Inflammatory macrophage treated with lipopolysaccharide for 1 hour (primary cell): ENCODE results near the gene NANS.
"Not testable (repeated sequence)": the region's sequence is repeated elsewhere in the genome, so short reads cannot be mapped to it uniquely, and the experiment has no call there.

Experiments used
- DNase-seq, 2 donors: peaks; one replicate each; pipeline ENCODE4 v3.0.0-alpha.2; 2020 to 2022

The NANS gene, protein sequence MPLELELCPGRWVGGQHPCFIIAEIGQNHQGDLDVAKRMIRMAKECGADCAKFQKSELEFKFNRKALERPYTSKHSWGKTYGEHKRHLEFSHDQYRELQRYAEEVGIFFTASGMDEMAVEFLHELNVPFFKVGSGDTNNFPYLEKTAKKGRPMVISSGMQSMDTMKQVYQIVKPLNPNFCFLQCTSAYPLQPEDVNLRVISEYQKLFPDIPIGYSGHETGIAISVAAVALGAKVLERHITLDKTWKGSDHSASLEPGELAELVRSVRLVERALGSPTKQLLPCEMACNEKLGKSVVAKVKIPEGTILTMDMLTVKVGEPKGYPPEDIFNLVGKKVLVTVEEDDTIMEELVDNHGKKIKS

DNA sequence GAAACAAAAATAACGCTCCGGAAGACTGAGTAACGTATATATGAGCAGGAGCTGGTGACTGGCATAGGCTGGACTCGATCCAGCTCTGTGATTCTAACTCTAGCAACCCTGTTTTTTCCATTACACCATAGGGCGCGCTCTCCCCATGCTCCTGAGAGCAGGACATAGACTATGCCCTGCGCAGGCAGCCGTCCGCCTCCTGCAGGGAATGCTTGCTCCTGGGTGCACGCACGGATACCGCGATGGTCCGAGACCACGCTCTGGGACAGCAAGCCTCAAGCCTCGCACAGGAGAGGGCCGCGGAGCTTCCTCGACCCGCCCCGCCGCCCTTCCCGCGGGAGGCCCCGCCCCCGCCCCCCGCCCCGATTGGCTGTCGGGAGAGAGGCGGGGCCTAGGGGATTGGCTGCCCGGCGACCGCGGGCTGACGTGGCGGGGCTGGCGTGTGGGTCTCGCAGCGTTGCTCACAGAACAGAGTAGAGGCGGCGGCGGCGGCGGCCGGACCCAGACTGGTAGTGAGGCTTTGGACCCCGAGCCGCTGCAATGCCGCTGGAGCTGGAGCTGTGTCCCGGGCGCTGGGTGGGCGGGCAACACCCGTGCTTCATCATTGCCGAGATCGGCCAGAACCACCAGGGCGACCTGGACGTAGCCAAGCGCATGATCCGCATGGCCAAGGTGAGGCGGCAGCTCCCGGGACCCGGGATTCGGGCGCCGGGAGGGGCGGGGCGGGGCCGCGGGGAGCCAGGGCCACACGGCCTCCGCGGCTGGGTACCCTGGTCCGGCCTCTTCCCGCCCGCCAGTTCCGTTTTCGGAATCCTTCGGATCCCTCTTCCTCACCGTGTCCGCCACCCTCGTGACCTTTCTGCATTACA, at the start of gene NANS:
Gene NANS (plus strand): TSS at position 464 of the 869 bp plus-strand sequence. CDS start 77 bp downstream, at position 541.
- DNase-seq = peak; percentile 87 to 89

DNA sequence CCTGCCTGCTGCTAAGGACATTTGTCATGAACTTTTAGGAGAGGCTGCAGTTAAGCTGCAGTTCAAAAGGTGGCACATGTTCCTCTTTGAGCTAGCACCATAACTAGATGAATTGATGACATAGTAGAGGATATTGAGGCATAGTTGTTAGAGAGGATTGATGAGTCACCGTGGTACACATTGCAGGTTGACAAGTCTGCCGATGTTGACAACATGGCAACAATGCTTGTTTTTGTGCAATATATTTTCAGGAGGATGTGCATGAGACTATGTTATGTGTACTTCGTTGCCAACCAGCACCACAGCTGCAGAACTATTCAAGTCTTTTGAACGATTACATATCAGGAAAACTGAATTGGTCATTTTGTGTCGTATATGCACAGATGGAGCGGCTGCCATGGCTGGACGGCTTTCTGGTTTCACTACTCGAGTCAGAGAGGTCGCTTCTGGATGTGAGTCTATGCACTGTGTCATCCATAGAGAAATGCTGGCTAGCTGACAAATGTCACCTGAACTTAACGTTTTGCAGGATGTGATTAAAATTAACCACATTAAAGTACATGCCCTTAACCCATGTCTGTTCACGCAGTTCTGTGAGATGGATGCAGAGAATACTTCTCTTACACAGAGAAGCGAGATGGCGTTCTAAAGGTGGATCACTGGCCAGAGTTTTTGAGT, 49.1 kb upstream of the NANS start:
- no peak for DNase-seq

DNA sequence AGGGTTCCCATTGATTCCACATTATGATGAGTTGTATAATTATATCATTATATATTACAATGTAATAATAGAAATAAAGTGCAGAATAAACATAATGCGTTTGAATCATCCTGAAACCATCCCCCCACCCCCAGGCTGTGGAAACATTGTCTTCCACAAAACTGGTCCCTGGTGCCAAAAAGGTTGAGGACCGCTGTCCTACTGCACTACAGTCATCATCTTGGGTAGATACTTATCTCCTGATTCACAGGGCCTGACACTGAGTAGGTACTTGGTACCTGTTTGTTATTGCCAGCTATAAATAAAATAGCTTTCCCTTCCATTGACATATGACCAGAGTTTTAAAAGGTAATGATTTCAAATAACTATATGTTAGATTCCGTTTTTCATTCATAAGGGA, 47.8 kb upstream of the NANS start:
- DNase-seq = no peak

DNA sequence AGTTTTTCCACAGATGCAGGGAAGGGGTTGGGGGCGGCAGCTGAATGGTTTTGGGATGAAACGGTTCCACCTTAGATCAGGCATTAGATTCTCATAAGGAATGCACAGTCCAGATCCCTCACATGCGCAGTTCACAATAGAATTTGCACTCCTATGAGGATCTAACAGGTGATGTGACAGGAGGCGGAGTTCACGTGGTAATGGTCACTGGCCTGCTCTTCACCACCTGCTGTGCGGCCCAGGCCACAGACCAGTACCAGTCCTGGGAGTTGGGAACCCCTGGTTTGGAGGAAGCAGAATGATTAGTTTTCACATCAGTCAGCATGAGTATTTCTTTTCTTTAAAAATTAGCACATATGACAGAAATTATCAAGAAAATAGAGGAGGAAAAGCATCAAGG, 47.1 kb upstream of the NANS start:
- no peak for DNase-seq

DNA sequence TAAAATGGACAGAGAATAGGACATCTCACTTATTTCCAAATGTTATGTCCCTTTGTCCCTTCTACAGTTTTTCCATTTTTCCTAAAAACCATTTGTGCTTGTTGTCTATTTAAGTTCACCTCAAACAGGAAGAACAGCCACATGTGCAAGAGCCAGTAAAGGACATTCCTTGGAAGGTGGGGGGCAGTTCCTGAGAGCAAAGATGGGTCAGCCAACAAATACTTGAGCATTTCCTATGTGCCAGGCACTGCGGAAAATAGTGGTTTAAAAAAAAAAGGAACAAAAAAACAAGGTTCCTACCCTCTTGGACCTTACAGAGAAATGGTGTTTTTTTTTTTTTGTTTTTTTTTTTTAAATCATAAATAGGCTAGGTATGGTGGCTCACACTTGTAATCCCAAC, 46.6 kb upstream of the NANS start:
- no peak for DNase-seq

DNA sequence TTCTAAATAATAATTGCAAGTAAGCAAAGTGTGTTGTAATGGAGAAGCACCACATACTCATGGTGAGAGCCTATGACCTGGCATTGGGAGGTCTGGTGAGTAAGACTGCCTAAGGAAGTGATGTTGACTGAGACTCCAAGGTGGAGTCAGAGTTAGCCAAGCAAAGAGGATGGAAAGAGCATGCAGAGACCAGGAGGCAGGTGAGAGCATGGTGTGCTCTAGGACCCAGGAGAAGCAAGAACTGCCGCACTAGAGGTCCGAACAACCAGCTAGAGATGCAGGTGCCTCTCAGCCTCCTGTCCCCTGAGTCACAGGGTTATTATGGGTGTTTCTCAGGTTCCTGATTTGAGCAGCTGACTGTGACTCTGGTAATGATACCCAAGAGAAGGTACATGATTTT, 46.1 kb upstream of the NANS start:
- DNase-seq = no peak

DNA sequence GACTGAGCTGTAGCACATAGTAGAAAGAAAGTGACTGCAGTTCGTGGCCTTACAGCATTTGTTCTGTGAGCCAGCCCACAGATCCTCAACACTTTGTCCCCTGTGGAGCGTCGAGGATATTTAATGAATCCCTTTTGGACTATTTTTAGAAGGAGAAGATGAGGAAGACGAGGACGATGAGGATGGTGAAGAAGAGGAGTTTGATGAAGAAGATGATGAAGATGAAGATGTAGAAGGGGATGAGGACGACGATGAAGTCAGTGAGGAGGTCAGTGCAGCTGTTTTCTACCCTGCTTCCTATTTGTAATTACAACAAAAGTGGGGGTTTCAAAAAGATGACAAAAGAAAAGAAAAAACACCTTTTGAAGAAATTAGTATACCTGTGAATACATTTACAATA, 45.4 kb upstream of the NANS start:
- no peak for DNase-seq

DNA sequence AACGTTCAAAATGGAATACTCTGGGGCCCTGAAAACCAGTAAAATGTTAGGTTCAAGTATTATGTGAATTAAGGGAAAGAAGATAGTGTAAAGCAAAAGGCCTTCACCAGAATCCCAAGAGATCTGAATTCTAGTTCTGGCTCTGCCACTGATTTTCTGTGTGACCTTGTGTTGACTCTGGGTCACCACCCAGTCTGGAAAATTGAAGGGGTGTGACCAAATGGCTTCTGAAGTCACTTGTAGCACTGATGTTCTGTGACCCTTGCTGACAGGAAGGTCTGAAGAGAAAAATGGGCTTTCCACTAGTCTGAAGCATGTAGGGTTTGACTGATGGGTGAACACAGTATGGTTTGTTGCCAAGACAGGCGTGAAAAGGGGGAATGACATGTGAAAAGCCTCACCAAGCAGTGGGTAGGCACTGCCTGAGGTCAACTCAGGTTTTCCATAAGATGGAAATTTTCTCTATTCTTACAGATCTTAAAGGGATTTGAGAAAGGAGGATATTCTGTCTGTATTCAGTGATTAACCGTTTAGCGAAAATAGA, 40.3 kb upstream of the NANS start:
- no peak for DNase-seq

DNA sequence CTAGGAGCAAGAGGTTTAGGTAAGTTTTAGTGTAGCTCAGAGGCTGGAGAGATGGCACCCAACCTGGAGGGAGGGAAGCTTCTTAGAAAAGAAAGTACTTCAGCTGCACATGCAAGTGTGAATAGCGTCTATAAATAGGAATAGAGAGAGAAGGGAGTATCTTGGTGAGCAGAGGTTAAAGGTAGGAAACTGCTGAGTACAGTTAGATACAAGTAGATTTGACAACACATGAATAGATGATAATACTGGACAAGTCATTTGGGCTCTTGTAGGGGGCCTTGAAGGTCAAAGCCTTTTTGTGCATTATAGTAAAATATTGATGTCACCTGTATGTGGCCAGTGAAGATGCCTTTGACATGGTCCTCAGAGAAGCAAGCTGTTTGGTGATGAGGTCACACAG, 39.2 kb upstream of the NANS start:
- DNase-seq = no peak

DNA sequence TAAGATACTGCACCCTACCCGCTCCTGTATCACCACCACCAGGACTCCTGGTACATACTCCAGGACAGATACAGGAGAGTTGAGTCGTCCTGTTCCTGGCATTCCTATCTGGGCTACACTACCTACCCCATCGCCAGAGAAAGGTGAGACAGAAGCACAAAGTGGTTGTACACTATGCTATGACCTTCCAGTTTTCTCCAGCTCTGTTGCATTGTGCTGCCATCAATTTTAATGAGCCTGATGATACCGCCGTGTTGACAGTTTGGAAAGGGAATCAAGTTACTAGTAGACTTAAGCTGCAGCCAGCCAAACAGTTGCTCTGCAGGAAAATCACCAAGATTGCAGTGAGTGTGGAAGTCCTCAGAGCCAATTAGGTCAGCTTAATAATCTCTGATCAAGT, 38.2 kb upstream of the NANS start:
- no peak for DNase-seq

DNA sequence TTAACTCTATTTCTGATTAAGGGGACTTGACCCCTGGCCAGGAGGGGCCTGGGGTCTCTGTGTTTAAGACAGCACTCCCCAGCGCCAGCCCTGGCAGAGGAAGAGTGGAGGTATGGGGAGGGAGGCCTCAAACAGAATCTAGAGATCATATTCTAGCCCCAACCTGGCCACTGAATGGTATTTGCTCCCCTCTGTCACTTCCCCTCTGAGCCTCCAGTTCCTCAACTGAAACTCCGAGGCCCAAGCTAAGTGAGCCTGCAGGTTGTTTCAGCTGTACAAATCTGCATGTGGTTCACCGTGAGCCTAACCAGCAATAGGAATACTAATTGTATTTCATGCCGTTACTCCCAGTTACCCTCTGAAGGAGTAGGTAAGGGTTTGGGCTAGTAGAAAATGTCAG, 37.4 kb upstream of the NANS start:
- no peak for DNase-seq

DNA sequence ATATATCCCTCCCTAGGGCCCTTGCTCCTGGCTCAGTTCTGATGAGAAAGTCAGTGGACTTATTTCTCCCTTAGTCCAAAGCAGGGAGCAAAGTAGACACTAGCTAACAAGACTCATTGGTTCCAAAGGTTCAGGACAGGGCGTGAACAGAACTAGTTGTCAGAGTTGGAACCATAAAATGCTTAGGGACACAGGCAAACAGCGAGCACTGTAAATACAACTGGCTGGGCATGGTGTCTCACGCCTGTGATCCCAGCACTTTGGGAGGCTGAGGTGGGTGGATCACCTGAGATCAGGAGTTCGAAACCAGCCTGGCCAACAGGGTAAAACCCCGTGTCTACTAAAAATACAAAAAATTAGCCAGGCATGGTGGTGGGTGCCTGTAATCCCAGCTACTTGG, 36.7 kb upstream of the NANS start:
- DNase-seq = not testable (repeated sequence)

DNA sequence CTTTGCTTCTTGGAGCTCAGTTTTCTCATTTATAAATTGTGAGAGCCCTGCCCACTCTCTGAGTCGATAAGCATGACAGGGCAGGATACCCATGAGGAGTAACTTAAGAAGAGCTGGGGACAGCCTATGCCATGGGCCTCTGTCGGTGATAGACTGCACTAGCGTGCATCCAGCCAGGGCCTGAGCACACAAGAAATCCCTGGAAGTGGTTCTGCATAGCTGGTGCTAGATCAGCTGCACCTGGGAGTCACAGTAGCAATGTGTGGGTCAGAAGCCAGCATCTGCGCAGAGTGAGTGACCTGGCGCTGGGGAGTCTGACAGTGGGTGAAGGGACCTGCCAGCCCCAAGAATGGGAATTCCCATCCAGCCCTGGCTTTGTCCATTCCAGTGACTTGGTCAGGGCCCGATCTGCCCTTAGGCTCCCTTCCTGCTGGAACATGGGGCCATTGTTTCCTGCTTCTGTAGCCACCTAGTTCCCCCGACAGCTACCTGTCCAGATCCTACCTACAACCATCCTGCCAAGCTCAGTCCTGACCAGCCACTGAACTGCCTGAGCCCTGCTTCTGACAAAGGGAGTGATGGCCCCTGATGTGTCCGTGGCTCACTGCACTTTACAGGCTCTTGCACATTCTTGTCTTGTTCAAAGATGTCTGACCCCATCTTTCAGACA, 35.9 kb upstream of the NANS start:
- DNase-seq = no peak

DNA sequence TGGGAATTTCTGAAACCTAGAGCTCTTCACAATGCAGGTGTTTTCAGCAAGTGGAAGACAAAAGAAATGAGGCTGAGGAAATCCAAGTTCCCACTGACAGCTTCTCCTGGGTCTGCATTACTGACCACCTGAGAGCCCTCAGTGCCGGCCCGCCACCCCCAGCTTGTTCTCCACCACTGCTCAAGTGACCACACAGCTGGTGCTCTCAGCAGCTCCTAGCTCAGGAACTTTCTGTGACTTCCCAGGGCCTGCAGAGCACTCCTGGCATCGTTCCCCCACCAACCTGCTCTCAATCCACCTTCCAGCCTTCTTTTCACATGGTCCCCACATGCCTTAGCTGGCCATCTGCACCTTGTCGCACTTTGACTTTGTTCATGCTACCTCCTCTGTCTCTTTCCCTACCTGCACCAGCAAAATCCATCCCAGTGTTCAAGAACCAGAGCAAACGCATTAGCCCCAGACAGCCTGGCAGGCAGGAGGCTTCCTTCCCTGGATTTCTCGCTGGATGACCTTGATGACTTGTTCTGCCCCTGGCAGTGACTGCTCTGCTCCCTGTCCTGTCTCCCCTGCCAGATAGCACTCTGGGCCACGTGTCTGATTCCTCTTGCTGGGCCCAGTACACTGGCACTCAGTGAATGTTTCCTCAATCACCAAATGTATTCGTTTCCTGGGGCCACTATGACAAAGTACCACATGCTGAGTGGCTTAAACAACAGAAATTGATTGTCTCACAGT, 35.1 kb upstream of the NANS start:
- no peak for DNase-seq

DNA sequence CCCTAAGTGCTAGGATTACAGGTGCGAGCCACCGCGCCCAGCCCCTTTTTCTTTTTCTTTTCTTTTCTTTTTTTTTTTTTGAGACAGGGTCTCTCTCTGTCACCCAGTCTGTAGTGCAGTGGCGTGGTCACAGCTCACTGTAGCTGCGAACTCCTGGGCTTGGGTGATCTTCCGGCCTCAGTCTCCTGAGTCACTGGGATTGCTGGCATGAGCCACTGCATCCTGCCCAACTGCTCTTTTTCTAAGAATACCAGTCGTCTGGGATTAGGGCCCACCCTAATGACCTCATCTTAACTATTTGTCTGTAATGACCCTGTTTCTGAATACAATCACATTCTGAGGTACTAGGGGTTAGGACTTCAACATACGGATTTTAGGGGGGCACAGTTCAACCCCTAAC, 34.1 kb upstream of the NANS start:
- DNase-seq = no peak

DNA sequence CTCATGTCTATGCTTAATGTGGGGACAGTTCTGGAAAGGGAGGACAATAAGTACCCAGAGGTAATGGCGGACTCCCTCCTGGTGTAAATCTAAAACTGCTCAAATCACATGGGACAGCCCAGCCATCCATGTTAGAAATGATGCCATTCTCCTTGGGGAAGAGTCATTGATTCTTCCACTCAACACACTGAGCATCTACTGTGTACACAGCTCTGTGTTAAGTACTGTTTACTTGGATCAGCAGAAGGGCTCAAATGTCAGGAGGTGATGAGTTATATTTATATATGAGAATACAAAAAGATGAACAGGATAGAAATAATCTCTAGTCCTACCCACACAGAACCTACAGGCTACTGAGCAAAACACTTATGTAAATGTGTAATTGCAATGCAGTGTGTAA, 31.8 kb upstream of the NANS start:
- no peak for DNase-seq

DNA sequence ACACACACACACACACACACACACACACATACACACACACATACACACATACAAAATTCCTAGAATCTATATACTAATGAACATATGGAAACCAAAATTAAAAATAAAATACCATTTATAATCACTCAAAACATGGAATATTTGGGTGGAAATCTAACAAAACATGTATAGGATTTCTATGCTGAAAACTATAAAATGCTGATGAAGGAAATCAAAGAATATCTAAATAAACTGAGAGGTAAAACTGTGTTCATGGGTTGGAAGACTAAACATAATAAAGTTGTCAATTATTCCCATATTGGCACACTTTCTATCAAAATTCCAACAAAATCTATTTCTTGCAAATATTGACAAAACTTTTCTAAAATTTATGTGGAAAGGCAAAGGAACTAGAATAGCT, 25.4 kb upstream of the NANS start:
- no peak for DNase-seq

DNA sequence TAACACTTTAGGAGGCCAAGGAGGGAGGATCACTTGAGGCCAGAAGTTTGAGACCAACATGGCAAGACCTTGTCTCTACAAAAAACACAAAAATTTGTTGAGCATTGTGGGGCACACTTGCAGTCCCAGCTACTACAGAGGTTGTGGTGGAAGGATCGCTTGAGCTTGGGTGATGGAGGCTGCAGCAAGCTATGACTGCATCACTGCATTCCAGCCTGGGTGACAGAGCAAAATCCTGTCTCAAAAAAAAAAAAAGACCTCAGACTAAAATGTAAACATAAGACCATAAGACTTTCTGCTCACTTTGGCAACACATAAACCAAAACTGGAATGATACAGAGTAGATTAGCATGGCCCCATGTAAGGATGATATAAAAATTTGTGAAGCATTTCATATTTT, 24.6 kb upstream of the NANS start:
- DNase-seq = no peak

DNA sequence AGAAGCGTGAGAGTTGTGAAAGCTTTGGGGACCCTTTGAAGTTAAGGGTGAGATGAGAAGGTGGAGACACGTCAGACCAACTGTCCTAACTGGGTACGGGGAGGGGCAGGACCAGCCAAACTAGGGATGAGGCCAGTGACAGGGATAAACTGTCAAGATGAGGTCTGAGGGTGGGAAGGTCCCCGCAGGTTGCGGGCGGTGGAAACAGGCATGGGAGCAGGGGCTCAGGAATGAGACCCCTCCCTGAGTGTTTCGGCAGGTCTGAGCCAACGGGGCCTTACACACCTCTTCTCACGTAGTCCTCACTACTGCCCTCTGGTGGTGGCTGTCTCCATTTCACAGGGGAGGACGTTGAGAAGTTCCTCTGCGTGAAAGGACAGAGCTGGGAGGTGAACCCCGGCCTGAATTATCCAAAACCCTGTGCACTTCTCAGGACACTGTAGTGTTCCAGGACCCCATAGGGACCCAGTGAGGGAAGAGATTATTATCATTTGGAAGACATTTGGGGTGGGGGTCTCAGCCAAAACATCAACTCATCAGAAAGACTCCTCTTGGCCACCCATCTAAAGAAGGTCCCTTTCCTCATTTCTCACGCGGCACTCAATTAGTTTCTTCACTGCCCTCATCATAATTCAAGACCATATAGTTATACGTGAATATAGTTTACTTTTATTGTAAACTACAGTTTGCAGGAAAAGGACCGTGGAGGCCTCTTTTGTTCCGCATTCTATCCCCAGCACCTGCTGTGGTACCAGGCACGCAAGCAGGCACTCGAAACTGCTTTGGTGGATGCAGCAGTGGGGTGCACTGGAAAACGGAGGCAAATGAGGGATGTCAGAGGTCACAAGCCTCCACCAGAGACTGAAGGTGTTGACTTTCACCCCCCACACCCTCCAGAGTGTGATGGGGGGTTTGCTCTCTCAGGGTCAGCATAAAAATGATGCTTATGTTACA, 21.7 kb upstream of the NANS start:
- peak; percentile 50 to 95 for DNase-seq

DNA sequence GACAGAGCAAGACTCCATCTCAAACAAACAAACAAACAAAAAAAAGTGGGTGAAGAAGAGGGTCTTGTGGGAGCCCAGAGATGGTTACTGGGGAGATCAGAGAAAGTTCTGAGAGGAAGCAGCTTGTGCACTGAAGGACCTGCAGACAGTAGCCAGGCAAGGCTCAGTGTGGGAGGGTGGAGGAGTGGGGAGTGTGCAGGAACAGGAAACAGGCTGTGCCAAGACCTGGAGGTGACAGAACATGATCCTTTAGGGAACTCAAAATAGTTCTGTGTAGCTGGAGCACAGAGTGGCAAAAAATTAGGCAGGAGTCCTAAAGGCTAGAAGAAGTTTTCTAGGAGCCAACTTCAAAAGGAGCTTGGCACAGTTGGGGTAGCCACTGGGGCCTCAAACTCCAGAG, 19.2 kb upstream of the NANS start:
- peak; percentile 63 to 77 for DNase-seq

DNA sequence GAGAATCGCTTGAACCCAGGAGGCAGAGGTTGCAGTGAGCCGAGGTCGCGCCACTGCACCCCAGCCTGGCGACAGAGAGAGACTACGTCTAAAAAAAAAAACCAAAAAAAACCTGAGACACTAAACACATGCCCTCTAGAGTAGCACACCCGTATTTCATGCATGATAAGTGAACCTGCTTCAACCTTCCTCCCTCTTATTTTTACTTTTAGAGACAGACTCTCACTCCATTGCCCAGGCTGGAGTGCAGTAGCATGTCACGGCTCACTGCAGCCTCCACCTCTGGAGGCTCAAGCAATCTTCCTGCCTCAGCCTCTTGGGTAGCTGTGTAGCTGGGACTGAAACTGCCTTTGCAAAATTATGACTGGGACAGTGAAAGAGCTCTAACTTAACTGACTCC, 17.6 kb upstream of the NANS start:
- DNase-seq = no peak
